Activated T-cell treated with anti-CD3 and anti-CD28 coated beads, Interleukin-2, amount 50 U/mL, for 72 hours (primary cell): ENCODE data around the gene ANTXR2. TPM values are rescaled to one million over a fixed set of nuclear protein-coding genes. Genes with fewer than 3 reads are reported as not detected.

ENCODE experiments used
- ATAC-seq, 2 donors: fragments of 150-1000 bp; cut with Tn5 transposase; replicated peaks in 1 of 2; 2 replicates each; pipeline ENCODE4 v1.10.0; 2021; ENCODE audit warnings: moderate library complexity in 2 of 2, mild to moderate bottlenecking in 1 of 2
- DNase-seq, 2 donors: peaks; one replicate each; pipeline ENCODE4 v3.0.0; 2021 to 2022; ENCODE audit warnings: mixed read lengths in 1 of 2
- H3K27ac Mint-ChIP-seq: one replicate; pipeline ENCODE4 v1.8.0; 2022; ENCODE audit warnings: mild to moderate bottlenecking, moderate library complexity, mixed read lengths
- H3K27me3 Mint-ChIP-seq: one replicate; pipeline ENCODE4 v1.8.0; 2022; ENCODE audit warnings: low read depth, mixed read lengths
- H3K36me3 Mint-ChIP-seq, 2 donors: one replicate each; pipeline ENCODE4 v1.8.0; 2022; ENCODE audit warnings: mixed read lengths in 2 of 2, mild to moderate bottlenecking in 1 of 2; ENCODE audit not compliant: insufficient read depth in 2 of 2
- H3K4me1 Mint-ChIP-seq: one replicate; pipeline ENCODE4 v1.8.0; 2022; ENCODE audit warnings: low read depth, mixed read lengths
- H3K4me3 Mint-ChIP-seq, 2 donors: one replicate each; pipeline ENCODE4 v1.8.0; 2022; ENCODE audit warnings: mild to moderate bottlenecking in 2 of 2, mixed read lengths in 2 of 2, moderate library complexity in 2 of 2
- H3K9me3 Mint-ChIP-seq, 2 donors: one replicate each; pipeline ENCODE4 v1.8.0; 2022; ENCODE audit warnings: mixed read lengths in 2 of 2
- total RNA-seq, 2 donors: library from RNA; stranded (reverse); gene quantifications; one replicate each; pipeline ENCODE4 v1.2.3, GENCODE V29; 2022

ANTXR2 gene
- total RNA-seq, 2 donors from 2014 or later = 6.7 to 12.4 TPM

GRCh38 chr4:80086296-80086695 is 13.3 kb upstream of the ANTXR2 start:
- H3K4me3 Mint-ChIP-seq = no peak overlapping the region
- ATAC-seq (no peak), DNase-seq (no peak)
- no peaks in the 10 kb centered on the region for H3K4me1 Mint-ChIP-seq
- H3K27me3 Mint-ChIP-seq = peaks cover 15% of the 10 kb centered on the region
- peaks cover 0 to 1% of the 10 kb centered on the region in 2 donors for H3K9me3 Mint-ChIP-seq
- no peaks in the 10 kb centered on the region for H3K36me3 Mint-ChIP-seq
- no peak overlapping the region for H3K27ac Mint-ChIP-seq

GRCh38 chr4:80085081-80085480 is 12.1 kb upstream of the ANTXR2 start:
- Mint-ChIP-seq H3K4me3 (no peak overlapping the region), H3K4me1 (no peaks in the 10 kb centered on the region)
- no peak for ATAC-seq

GRCh38 chr4:80082693-80083092 is 9.7 kb upstream of the ANTXR2 start:
- peaks cover 0 to 1% of the 10 kb centered on the region in 2 donors for H3K9me3 Mint-ChIP-seq

More at GRCh38 chr4:80085081-80085480, 12.1 kb upstream of the ANTXR2 start:
- H3K27me3 Mint-ChIP-seq = peaks cover 28% of the 10 kb centered on the region
- no peak for DNase-seq
- peaks cover 0 to 1% of the 10 kb centered on the region in 2 donors for H3K9me3 Mint-ChIP-seq
- no peak overlapping the region for H3K27ac Mint-ChIP-seq
- no peaks in the 10 kb centered on the region for H3K36me3 Mint-ChIP-seq

GRCh38 chr4:80081566-80081965 is 8.5 kb upstream of the ANTXR2 start:
- no peak overlapping the region for H3K4me3 Mint-ChIP-seq
- no peak for DNase-seq
- H3K27me3 Mint-ChIP-seq = peaks cover 40% of the 10 kb centered on the region
- no peak overlapping the region for H3K27ac Mint-ChIP-seq
- peaks cover 0 to 1% of the 10 kb centered on the region in 2 donors for H3K9me3 Mint-ChIP-seq
- H3K4me1 Mint-ChIP-seq = peaks cover 27% of the 10 kb centered on the region
- no peaks in the 10 kb centered on the region for H3K36me3 Mint-ChIP-seq
- ATAC-seq = no peak

More at GRCh38 chr4:80082693-80083092, 9.7 kb upstream of the ANTXR2 start:
- DNase-seq = no peak
- peaks cover 20% of the 10 kb centered on the region for H3K4me1 Mint-ChIP-seq
- ATAC-seq = no peak
- H3K4me3 Mint-ChIP-seq = no peak overlapping the region
- no peaks in the 10 kb centered on the region for H3K36me3 Mint-ChIP-seq
- H3K27me3 Mint-ChIP-seq = peaks cover 45% of the 10 kb centered on the region
- H3K27ac Mint-ChIP-seq = no peak overlapping the region

- no peak overlapping the region for H3K4me3 Mint-ChIP-seq
- peaks cover 49% of the 10 kb centered on the region for H3K4me1 Mint-ChIP-seq
- no peak overlapping the region for H3K27ac Mint-ChIP-seq
- H3K27me3 Mint-ChIP-seq = peaks cover 44% of the 10 kb centered on the region
- no peaks in the 10 kb centered on the region for H3K36me3 Mint-ChIP-seq
- peaks cover 0 to 1% of the 10 kb centered on the region in 2 donors for H3K9me3 Mint-ChIP-seq
- DNase-seq (no peak), ATAC-seq (no peak)
Measured at GRCh38 chr4:80079255-80079923, 6.4 kb upstream of the ANTXR2 start.

GRCh38 chr4:80078346-80079092 is 5.5 kb upstream of the ANTXR2 start:
- no peak overlapping the region for H3K27ac Mint-ChIP-seq
- H3K36me3 Mint-ChIP-seq = no peaks in the 10 kb centered on the region
- peaks cover 0 to 1% of the 10 kb centered on the region in 2 donors for H3K9me3 Mint-ChIP-seq
- peaks cover 57% of the 10 kb centered on the region for H3K4me1 Mint-ChIP-seq
- DNase-seq (no peak), ATAC-seq (peak in 1 of 2 donors; percentile 6)
- H3K4me3 Mint-ChIP-seq = peak overlapping the region in 1 of 2 donors; percentile 9
- H3K27me3 Mint-ChIP-seq = peaks cover 48% of the 10 kb centered on the region

GRCh38 chr4:80077639-80078038 is 4.6 kb upstream of the ANTXR2 start:
- peak; percentile 74 to 82 for ATAC-seq
- Mint-ChIP-seq H3K27ac (peak overlapping the region; percentile 14), H3K4me1 (peaks cover 62% of the 10 kb centered on the region), H3K4me3 (peak overlapping the region in 1 of 2 donors; percentile 51), H3K27me3 (peaks cover 48% of the 10 kb centered on the region), H3K9me3 (peaks cover 0 to 1% of the 10 kb centered on the region in 2 donors), H3K36me3 (peaks cover 0 to 2% of the 10 kb centered on the region in 2 donors)
- DNase-seq = peak in 1 of 2 donors; percentile 39

GRCh38 chr4:80076681-80077080 is 3.7 kb upstream of the ANTXR2 start:
- DNase-seq (no peak), ATAC-seq (no peak)
- Mint-ChIP-seq H3K4me1 (peaks cover 69% of the 10 kb centered on the region), H3K9me3 (peaks cover 0 to 1% of the 10 kb centered on the region in 2 donors), H3K27me3 (peaks cover 48% of the 10 kb centered on the region), H3K4me3 (peak overlapping the region in 1 of 2 donors; percentile 38), H3K27ac (no peak overlapping the region), H3K36me3 (peaks cover 0 to 5% of the 10 kb centered on the region in 2 donors)

GRCh38 chr4:80075995-80076675 is 3.1 kb upstream of the ANTXR2 start:
- H3K9me3 Mint-ChIP-seq = no peaks in the 10 kb centered on the region
- no peak for ATAC-seq
- peak overlapping the region in 1 of 2 donors; percentile 38 for H3K4me3 Mint-ChIP-seq
- peaks cover 74% of the 10 kb centered on the region for H3K4me1 Mint-ChIP-seq
- H3K27ac Mint-ChIP-seq = no peak overlapping the region
- no peak for DNase-seq
- peaks cover 48% of the 10 kb centered on the region for H3K27me3 Mint-ChIP-seq
- peaks cover 0 to 5% of the 10 kb centered on the region in 2 donors for H3K36me3 Mint-ChIP-seq

GRCh38 chr4:80074651-80075050 is 1.6 kb upstream of the ANTXR2 start:
- H3K27ac Mint-ChIP-seq = peak overlapping the region; percentile 89
- DNase-seq (no peak), ATAC-seq (no peak)
- peak overlapping the region in 1 of 2 donors; percentile 85 for H3K4me3 Mint-ChIP-seq
- no peaks in the 10 kb centered on the region for H3K9me3 Mint-ChIP-seq
- peaks cover 0 to 5% of the 10 kb centered on the region in 2 donors for H3K36me3 Mint-ChIP-seq
- H3K4me1 Mint-ChIP-seq = peaks cover 89% of the 10 kb centered on the region
- peaks cover 37% of the 10 kb centered on the region for H3K27me3 Mint-ChIP-seq

- H3K4me1 Mint-ChIP-seq = peaks cover 89% of the 10 kb centered on the region
- peak overlapping the region; percentile 89 for H3K27ac Mint-ChIP-seq
- H3K4me3 Mint-ChIP-seq = peak overlapping the region; percentile 85 to 94
- no peak for DNase-seq
- no peak for ATAC-seq
- H3K36me3 Mint-ChIP-seq = peaks cover 0 to 5% of the 10 kb centered on the region in 2 donors
- H3K9me3 Mint-ChIP-seq = no peaks in the 10 kb centered on the region
- peaks cover 31% of the 10 kb centered on the region for H3K27me3 Mint-ChIP-seq
Measured at GRCh38 chr4:80074069-80074468, 1.0 kb upstream of the ANTXR2 start.

GRCh38 chr4:80073473-80074008 is 512 bp upstream of the ANTXR2 start:
- Mint-ChIP-seq H3K4me1 (peaks cover 85% of the 10 kb centered on the region), H3K36me3 (peaks cover 0 to 6% of the 10 kb centered on the region in 2 donors), H3K9me3 (no peaks in the 10 kb centered on the region), H3K27me3 (peaks cover 26% of the 10 kb centered on the region), H3K4me3 (peak overlapping the region; percentile 85 to 94), H3K27ac (peak overlapping the region; percentile 89)
- ATAC-seq (peak in 1 of 2 donors; percentile 21), DNase-seq (peak; percentile 30 to 38)
